Body of pancreas (tissue), 4 donors: Measurements from ENCODE around the gene SMAD2. TPM values are rescaled to one million over a fixed set of nuclear protein-coding genes. Genes with fewer than 3 reads are reported as not detected.

Source experiments
- ATAC-seq: fragments of 150-250 bp; one replicate; pipeline ENCODE4 v1.9.1; 2016
- DNase-seq, 4 donors: peaks; one replicate each; pipeline ENCODE4 v3.0.0-alpha.2; 2019
- H3K27ac ChIP-seq, 4 donors: fragments of 200-600 bp; sonication (generic); 1 replicate in 3 of 4; 2 replicates in 1 of 4; pipeline versions ENCODE4 v1.5.1 to v1.6.1; 2016 to 2019; ENCODE audit warnings: mild to moderate bottlenecking in 1 of 4, mixed read lengths in 1 of 4, moderate library complexity in 1 of 4
- H3K27me3 ChIP-seq, 2 donors: fragments of 200-600 bp; sonication (generic); one replicate each; pipeline ENCODE4 v1.6.0; 2016; ENCODE audit warnings: mild to moderate bottlenecking in 1 of 2
- H3K36me3 ChIP-seq, 2 donors: fragments of 200-600 bp; sonication (generic); replicated peaks in 1 of 2; 2 replicates each; pipeline ENCODE4 v1.5.1; 2016; ENCODE audit warnings: low read depth in 2 of 2; ENCODE audit not compliant: insufficient read depth in 1 of 2
- H3K4me1 ChIP-seq: fragments of 200-600 bp; sonication (generic); one replicate; pipeline ENCODE4 v1.6.0; 2016
- H3K4me3 ChIP-seq, 2 donors: fragments of 200-600 bp; sonication (generic); 1 replicate in 1 of 2; 2 replicates in 1 of 2; pipeline ENCODE4 v1.5.1; 2016 to 2019
- H3K9me3 ChIP-seq, 3 donors: fragments of 200-600 bp; sonication (generic); 1 replicate in 2 of 3; 2 replicates in 1 of 3; pipeline ENCODE4 v1.5.1; 2016
- POLR2A ChIP-seq, 3 donors: fragments of 450-650 bp; IDR thresholded peaks; one replicate each; pipeline ENCODE4 v1.6.1; 2016; ENCODE audit warnings: antibody characterized with exemption in 3 of 3, mild to moderate bottlenecking in 2 of 3
- WGBS, 2 donors: methylation state at CpG; one replicate each; pipeline ENCODE4 v1.1.5; 2017; 5-methylcytosine and 5-hydroxymethylcytosine counted together
- intact Hi-C: fragments of 100-400 bp; cut with DNase I; formaldehyde crosslinking; loops from one replicate; pipeline ENCODE4 v1.15.1; 2023
- total RNA-seq, 2 donors: library from RNA; depleted of rRNA; stranded (reverse); fragments of >200 nt; gene quantifications; one replicate each; pipeline ENCODE4 v1.1.0, GENCODE V29; 2016
- TF ChIP-seq, protein P1 (sequence below), 7 experiments: fragments of 450-650 bp in 4 of 7; fragments of 200-600 bp in 3 of 7; sonication (generic) in 3 of 7; IDR thresholded peaks; one replicate each; pipeline ENCODE4 v1.5.1; 2016 to 2019; ENCODE audit warnings: antibody characterized with exemption in 7 of 7

The SMAD2 gene
- total RNA-seq, 2 donors from 2014 or later, result 9.6 to 19.7 TPM

DNA sequence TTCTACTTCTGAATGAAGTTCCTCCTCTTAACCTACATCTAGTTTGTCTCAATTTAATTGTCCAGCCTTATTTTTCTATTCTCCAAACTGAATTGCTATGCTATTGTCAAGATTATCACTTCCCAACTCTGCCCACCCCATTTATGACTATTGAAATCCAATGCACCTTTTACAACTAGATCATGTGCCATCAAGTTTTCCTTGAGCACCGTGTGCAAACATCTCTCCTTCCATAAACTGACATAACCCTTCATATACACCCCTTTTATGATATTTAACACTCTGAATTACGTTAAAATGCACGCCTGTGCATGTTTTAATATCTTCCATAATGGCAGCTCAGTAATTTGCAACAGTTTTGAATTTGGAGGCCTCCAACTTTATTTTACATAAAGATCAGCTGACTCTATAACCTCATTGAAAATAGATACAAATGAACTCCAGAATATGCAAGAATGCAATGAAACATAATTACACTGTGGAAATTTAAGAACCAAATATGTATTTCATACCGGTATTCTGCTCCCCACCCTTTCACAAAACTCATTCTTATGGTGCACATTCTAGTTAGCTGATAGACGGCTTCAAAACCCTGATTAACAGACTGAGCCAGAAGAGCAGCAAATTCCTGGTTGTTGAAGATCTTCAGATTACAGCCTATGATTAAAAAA, 85.5 kb downstream of the SMAD2 start:
- Histone ChIP-seq H3K4me1 (no peaks in the 10 kb centered on the region), H3K9me3 (no peaks in the 10 kb centered on the region), H3K27me3 (no peaks in the 10 kb centered on the region), H3K36me3 (peaks cover 0 to 23% of the 10 kb centered on the region in 2 donors), H3K4me3 (no peak overlapping the region), H3K27ac (no peak overlapping the region)
- intact Hi-C loops, result no loop called here
- 97 to 98% methylated on average over 5 of the region's 5 CpGs for WGBS, 2 donors
- TF ChIP-seq, protein P1, sequence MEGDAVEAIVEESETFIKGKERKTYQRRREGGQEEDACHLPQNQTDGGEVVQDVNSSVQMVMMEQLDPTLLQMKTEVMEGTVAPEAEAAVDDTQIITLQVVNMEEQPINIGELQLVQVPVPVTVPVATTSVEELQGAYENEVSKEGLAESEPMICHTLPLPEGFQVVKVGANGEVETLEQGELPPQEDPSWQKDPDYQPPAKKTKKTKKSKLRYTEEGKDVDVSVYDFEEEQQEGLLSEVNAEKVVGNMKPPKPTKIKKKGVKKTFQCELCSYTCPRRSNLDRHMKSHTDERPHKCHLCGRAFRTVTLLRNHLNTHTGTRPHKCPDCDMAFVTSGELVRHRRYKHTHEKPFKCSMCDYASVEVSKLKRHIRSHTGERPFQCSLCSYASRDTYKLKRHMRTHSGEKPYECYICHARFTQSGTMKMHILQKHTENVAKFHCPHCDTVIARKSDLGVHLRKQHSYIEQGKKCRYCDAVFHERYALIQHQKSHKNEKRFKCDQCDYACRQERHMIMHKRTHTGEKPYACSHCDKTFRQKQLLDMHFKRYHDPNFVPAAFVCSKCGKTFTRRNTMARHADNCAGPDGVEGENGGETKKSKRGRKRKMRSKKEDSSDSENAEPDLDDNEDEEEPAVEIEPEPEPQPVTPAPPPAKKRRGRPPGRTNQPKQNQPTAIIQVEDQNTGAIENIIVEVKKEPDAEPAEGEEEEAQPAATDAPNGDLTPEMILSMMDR (IDR thresholded peaks at IDR 0.05), result no peak
- no peak for TF ChIP-seq POLR2A (IDR thresholded peaks at IDR 0.05)
- ATAC-seq (no peak), DNase-seq (no peak)

DNA sequence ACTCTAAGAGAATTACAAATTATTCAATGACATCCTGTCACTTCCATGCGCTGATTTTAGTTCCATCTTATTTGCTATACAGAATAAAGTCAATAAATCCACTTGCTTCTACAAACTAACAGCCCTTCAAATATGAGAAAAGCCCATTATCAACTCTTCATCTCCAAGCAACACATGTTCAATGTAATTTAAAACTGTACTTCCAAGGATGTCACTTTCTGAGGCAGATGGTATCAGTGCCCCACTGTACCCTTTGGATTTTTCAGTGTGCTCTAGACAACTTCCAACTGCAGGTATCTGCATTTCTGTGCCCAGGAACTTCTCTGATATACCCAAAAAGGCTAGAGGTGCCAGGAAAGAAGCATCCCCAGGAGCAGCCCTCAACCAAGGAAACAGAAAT, 87.6 kb downstream of the SMAD2 start:
- Histone ChIP-seq H3K27me3 (no peaks in the 10 kb centered on the region), H3K27ac (no peak overlapping the region), H3K36me3 (peaks cover 0 to 27% of the 10 kb centered on the region in 2 donors), H3K4me1 (no peaks in the 10 kb centered on the region), H3K9me3 (no peaks in the 10 kb centered on the region), H3K4me3 (no peak overlapping the region)
- DNase-seq, result no peak
- intact Hi-C loops, result no loop called here
- ATAC-seq, result no peak
- 92 to 96% methylated on average over 1 of the region's 1 CpG for WGBS, 2 donors
- TF ChIP-seq POLR2A (IDR thresholded peaks at IDR 0.05), result no peak
- TF ChIP-seq, protein P1 (IDR thresholded peaks at IDR 0.05), result no peak

DNA sequence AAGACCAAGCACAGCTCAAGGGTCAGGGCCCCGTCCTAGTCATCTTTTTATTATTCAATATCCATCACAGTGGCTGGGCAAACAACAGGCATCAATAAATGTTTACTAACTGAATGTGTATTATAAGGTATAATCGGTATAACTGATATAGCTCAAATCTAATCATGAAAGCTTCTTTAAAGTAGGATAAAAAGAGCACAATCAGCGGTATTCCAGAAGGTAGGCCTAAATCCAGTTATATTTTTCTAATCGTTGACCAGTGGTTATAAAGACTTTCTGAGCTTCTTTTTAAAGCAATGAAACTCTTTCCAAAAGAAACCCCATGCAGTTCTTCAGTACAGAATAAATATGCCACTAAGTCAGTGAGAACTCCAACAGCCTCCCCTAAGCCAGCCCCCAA, 92.1 kb downstream of the SMAD2 start:
- H3K27me3 ChIP-seq, result no peaks in the 10 kb centered on the region
- no peak overlapping the region for H3K27ac ChIP-seq
- intact Hi-C loops, result no loop called here
- H3K4me1 ChIP-seq, result no peaks in the 10 kb centered on the region
- peaks cover 0 to 18% of the 10 kb centered on the region in 2 donors for H3K36me3 ChIP-seq
- no peak for TF ChIP-seq POLR2A (IDR thresholded peaks at IDR 0.05)
- TF ChIP-seq, protein P1 (IDR thresholded peaks at IDR 0.05), result no peak
- 88 to 89% methylated on average over 4 of the region's 4 CpGs for WGBS, 2 donors
- H3K9me3 ChIP-seq, result no peaks in the 10 kb centered on the region
- ATAC-seq (no peak), DNase-seq (no peak)
- no peak overlapping the region for H3K4me3 ChIP-seq

DNA sequence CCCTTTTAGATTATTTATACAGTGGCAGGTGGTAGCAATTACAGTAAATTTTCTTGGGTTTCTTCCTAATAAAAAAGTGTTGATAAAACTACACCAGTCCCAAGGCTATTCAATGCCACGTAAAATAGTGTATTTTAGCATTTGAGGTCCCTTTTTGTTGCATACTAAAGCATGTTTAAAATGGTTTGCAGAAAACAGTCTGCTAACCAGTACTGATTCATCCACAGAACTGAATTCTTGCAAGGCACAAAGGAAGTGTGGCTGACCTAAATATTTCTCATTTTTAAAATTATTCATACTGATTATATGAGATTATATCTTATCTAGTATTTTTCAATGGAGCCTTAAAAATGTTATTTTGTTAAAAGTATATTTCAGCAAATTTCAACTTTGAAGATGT, 98.1 kb downstream of the SMAD2 start:
- Histone ChIP-seq H3K9me3 (no peaks in the 10 kb centered on the region), H3K27ac (no peak overlapping the region), H3K4me3 (no peak overlapping the region), H3K36me3 (no peaks in the 10 kb centered on the region), H3K4me1 (no peaks in the 10 kb centered on the region), H3K27me3 (no peaks in the 10 kb centered on the region)
- intact Hi-C loops, result no loop called here
- TF ChIP-seq, protein P1 (IDR thresholded peaks at IDR 0.05), result no peak
- no peak for TF ChIP-seq POLR2A (IDR thresholded peaks at IDR 0.05)
- DNase-seq, result no peak
- no peak for ATAC-seq
- 77 to 97% methylated on average over 1 of the region's 1 CpG for WGBS, 2 donors

DNA sequence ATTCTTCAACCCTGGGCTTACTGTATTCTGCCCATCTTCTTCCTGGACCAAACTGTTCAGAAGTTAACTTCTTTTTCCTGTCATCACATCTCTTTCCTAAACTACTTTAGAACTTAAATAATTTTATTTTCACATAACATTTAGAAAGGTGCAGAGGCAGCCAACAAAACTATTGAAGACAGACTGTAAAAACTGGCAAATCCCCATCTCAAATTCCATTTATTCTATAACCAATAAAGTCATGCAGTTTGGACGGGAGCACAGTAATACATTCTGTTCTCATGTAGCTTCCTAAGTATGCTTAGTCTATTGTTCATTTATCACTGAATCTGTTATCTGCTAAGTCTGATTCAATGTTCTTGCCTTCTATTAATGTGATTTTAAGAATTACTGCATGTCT, 99.1 kb downstream of the SMAD2 start:
- no peaks in the 10 kb centered on the region for H3K9me3 ChIP-seq
- no peak overlapping the region for H3K27ac ChIP-seq
- no peak for TF ChIP-seq POLR2A (IDR thresholded peaks at IDR 0.05)
- TF ChIP-seq, protein P1 (IDR thresholded peaks at IDR 0.05), result no peak
- ATAC-seq (no peak), DNase-seq (no peak)
- no peak overlapping the region for H3K4me3 ChIP-seq
- H3K4me1 ChIP-seq, result no peaks in the 10 kb centered on the region
- no peaks in the 10 kb centered on the region for H3K27me3 ChIP-seq
- WGBS, 2 donors, result 87 to 88% methylated on average over 1 of the region's 1 CpG
- H3K36me3 ChIP-seq, result no peaks in the 10 kb centered on the region
- intact Hi-C loops, result no loop called here
